Stimulated activated naive CD4-positive, alpha-beta T cell treated with Interleukin-2 at 50 U/mL for 16 hours (primary cell): Measurements from ENCODE around the gene PBX2.
"Not testable (repeated sequence)": the region's sequence is repeated elsewhere in the genome, so short reads cannot be mapped to it uniquely, and the experiment has no call there.

Experiments
- DNase-seq: peaks from one replicate; lab custom pipeline; 2025; lab: John Stamatoyannopoulos, UW

The PBX2 gene, protein sequence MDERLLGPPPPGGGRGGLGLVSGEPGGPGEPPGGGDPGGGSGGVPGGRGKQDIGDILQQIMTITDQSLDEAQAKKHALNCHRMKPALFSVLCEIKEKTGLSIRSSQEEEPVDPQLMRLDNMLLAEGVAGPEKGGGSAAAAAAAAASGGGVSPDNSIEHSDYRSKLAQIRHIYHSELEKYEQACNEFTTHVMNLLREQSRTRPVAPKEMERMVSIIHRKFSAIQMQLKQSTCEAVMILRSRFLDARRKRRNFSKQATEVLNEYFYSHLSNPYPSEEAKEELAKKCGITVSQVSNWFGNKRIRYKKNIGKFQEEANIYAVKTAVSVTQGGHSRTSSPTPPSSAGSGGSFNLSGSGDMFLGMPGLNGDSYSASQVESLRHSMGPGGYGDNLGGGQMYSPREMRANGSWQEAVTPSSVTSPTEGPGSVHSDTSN

DNA sequence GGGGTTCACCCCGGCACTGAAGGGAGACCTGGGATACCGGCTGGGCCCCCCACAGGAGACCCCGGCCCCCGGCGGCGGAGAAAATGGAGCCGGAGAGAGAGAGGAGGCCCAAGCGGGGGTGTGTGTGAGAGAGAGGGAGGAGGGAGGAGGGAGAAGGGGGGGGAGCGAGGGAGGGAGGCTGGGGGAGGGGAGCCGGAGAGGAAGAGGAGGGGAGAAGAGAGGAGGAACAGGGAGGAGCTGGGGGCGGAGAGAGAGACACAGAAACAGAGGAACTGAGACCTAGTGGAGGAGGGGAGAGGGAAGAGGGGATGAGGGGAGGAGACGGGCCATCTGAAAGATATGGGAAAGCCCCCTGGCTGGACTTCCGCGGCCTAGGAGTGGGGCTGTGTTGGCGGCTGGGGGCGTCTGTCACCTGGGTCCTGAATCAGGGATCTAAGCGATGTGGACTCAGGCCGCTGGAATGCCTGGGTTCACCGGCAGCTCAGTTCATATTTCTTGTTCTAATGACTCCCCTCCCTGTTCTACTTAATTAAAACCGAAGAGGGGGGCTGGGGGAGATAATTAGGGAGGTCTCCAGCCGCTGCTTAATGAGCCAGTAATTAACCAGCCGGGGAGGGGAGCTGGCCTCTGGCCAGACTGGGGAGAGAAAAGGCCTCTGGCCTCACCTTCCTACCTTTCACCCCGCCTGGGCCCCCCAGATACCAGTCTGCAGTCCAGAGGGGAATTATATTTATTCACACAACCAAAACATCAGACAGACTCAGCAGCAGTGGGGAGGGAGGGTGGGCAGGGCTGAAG, at the start of gene PBX2:
TSS of gene PBX2 (minus strand) at position 149 of the 798 bp plus-strand sequence. CDS start 287 bp downstream, outside the sequence.
- DNase-seq, result peak; percentile 83

DNA sequence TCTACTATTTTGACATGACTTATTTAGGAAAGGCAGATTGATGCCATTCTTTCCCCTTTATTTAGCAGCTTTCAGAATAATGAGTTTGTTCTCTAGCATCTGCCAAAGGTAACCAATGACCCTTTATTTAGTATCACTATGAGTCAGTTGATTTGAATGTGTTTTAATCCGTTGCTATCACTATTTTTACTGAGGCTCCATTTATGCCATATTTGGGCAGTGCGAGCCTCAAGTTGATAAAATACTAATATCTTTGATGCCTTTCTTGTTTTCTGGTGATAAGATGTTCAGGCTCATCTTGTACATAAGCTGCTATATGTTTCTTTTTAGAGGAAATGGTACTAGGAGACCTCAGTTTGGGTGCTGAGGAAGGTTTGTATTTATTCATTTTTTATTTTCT, 49.5 kb upstream of the PBX2 start:
- DNase-seq, result no peak

DNA sequence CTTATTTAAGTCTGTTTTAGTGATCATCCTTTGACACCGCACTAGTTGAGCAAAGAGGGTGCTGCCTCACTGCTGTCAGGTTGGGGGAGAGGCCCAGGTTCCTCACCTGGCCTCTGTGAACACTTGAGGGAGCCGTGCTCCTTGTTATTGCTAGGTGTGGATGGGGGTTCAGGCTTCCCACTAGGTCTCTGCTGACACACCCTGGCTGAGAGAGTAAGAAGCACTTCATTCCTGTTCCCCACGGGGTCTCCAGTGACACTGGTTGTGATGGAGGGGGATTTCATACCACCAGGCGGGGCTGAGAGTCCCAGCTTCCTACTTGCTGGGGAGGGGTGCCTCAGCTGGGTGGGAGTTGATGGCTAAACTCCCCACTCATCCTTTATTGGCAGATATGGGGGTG, 44.9 kb upstream of the PBX2 start:
- no peak for DNase-seq

DNA sequence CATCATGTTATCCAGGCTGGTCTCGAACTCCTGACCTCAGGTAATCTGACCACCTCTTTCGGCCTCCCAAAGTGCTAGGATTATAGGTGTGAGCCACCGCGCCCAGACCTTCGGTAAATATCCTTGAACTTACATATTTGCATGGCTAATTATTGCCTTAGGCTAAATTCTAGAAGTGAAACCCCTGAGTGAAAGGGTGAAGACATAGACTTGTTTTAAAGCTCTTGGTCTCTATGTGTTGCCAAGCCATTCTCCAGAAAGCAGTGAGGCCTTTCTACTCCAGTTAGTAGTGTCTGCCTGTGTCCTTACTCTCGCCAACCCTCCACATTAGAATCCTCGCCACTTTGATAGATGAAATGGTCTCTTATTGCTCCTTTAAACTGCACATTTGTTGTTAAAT, 36.4 kb upstream of the PBX2 start:
- no peak for DNase-seq

DNA sequence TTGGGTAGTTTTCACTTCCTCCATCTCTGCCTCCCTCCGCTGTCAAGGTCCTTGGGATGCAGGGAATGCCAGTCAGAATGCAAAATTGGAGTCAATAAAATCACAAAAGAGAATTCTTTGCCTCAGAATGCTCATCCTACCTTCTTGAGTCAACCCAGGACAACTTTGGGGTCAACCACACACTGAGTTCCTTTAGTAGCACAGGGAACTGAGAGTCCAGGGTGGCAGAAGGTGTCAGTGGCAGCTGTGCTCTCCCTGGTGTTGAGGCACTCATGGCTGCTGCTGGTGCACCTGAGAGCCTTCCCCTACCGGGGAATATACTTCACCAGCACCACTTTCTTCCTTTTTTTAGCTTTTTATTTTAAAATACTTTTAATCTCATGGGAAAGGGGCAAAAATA, 34.7 kb upstream of the PBX2 start:
- DNase-seq, result no peak

DNA sequence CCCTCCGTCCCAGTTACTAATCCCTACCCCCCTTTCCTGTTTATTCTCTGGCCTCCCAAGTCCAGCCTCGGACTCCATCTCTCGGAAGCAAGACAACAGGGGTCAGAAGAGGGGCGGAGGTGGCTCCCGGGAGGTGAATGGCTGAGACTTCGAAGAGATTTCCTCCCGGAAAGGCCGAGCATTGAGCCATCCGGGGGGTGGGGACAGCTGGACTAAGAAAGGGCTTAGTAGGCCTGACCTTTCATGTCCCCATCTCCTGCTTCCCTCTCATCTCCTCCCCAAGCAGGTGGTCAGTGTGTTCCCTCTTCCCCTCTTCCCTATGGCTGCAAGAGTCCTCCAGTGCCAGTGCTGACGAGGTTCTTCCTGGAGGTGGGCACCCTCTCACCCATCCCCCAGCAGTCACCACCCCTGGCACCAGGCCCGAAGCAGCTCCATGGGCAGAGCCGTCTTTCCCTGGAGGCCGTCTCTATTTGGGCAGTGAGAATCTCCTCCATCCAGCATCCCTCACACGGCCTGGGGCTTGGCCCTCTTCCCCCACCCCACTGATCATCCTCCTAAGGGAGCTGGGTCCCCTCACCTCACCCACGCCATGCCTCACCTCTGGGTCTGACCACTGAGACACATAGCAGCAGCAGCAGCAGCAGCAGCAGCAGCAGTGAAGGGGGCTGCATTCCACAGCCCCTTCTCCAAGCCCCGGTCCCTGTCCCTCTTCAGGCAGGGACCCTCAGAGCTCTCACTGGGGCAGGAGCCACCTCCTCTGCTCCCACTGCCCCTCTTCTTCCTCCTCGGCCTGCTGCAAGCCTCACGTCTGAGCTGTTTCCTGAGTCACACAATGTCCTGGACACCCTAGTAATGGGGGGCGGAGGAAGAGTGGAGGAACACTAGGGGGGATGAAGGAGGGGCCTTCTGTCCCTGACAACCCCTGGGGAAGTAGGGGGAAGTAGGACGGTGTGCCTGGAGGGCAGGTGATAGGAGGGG, 33.5 kb upstream of the PBX2 start, which contains the start of gene NOTCH4:
TSS of gene NOTCH4 (minus strand) at position 810 of the 978 bp plus-strand sequence. CDS start at position 671, 139 bp downstream.
- DNase-seq, result no peak

DNA sequence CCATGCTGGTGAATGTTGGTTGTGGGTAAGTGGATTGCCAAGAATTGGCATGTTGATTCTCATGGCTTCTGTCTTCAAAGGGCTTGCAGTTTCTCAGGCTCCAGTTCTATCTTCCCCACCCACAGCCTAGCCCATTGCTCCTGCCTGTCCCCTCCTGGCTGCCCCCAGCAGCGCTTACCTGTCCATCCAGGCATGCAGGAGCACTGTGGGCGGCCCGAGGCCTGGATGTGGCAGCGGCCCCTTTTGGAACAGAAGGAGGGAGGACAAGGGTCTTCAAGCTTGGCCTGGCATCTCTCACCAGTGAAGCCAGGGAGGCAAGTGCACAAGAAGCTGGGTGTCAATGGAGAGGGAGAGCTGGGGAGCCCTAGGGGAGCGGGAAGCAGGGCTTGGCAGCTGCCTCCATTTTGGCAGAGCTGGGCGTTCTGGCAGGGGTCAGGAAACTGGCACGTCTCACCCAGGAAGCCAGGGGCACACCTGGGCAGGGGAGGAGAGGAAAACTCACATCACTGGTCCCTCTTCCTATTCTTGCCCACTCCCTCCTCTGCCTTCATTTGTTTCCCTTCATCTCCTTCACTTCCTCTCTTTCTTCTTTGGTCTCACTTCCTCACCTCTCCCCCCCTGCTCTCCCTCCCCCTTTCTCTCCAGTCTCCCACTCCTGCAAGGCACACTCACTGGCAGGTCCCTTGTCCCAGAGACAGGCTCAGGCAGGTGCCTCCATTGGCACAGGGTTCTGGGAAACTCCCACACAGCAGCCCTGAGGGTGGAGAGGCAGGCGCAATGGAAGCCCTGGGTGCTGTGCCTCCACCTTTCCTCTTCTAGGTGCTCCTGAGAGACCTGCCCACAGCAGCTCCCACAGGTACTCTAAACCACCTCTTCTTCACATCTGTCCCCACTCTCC, 32.6 kb upstream of the PBX2 start:
- DNase-seq, result no peak

DNA sequence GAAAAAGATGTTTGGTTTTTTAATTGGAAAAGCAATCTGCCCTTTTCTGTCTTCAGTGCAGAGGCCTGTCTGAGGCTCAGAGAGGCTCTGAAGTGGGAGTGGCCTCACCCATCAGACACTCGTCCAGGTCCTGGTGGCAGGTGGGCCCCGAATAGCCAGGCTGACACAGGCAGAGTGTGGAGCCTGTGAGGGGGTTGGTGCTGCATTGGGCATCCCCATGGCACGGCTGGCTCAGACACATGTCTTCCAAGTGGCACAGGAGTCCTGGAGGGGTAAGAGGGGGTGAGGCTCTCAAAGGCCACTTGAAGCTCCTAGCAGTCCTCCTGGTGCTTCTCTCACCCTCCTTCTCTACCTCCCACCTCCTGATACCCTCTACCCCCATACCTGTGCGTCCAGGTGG, 30.0 kb upstream of the PBX2 start:
- no peak for DNase-seq

DNA sequence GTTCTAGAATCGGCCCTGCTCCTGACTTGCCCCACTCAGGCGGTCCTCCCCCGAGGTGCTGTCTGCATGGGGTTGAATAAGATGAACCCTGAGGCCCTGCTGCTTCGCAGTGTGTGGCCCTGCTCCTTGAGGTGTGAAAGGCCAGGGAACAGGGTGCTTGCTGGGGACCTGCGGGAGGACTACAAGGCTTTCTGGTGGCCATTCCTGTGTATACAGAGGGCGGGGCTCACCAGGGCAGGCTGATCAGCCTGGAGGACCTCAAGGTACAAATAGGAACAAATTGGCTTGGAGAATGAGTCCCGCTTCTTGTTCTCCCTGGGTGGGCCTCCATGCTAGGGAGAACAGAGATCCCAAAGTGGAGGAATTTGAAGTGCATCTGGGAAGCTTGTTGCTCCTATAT, 28.2 kb upstream of the PBX2 start:
- DNase-seq, result no peak

DNA sequence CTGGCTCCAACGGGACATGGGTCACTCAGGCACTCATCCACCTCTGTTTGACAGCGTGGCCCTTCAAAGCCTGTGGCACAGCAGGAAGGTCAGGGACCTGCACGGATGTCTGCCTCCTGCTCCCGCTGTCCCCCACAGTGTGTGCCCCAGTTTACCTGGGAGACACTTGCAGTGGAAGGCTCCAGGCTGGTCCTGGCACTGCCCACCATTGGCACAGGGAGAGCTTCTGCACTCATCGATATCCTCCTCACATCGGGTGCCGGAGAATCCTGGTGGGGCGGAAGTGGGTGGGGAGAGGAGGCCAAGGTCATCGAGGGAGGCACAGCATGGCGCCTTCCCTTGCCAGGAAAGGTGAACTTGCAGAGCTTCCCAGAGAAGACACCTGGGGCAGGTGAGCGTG, 27.0 kb upstream of the PBX2 start:
- no peak for DNase-seq

DNA sequence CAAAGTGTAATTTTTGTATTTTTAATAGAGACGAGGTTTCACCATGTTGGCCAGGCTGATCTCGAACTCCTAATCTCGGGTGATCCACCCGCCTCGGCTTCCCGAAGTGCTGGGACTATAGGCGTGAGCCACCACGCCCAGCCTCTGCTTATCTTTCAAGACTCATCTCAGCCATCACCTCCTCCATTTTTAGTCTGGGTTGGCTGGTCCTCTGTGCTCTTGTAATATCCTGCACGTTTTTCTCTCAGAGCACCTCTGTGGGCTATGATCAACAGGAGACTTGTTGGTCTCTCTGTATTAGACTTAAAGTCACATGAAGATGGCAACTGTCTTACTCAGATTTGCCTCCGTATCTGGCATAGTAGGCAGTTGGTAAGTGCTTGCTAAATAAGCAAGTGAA, 26.3 kb upstream of the PBX2 start:
- no peak for DNase-seq

DNA sequence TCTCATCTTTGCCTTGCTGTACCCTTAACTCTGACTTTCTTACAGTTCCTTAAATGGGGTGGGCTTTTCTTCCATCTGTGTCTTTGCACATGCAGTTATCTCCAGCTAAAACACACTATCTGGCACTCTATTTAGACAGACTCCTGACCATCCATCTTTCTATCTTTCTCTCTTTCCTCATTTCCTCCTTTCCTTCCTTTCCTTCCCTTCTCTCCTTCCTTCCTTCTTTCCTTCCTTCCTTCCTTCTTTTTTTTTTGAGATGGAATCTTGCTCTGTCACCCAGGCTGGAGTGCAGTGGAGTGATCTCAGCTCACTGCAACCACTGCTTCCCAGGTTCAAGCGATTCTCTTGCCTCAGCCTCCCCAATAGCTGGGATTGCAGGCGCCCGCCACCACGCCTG, 25.6 kb upstream of the PBX2 start:
- DNase-seq, result no peak

DNA sequence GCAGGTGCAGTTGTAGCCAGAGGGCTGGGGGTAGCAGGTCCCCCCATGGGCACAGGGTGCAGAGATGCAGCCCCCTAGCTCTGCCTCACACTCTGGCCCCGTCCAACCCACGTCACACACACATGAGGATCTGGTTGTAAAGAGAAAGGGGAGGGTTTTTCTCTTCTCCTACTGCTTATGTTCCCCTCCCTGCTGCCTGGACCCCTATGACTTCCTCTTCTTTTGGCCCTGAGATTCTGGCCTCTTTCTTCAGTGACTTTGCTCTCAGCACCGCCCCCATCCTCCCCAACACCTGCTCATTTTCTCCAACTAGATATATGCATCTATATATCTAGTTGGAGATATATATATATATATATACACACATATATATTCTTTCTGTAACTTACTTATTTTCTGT, 24.1 kb upstream of the PBX2 start:
- DNase-seq, result no peak

DNA sequence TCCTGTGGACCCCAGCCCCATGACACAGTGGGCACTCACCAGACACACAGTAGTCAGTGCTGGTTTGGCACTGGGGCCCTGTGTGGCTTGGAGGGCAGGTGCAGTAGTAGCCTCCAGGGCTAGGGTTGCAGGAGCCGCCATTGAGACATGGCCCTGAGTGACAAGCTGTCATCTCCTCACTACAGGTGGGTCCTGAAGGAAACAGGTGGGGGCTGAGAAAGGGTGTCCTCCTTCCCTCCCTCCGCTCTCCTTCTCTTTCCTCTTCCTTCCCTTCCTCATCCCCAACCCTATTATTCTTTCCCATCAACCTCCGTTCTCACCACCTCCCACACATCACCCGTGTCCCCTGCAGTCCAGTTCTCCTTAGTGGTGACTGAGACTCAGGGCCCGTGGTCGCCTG, 23.6 kb upstream of the PBX2 start:
- DNase-seq, result no peak

DNA sequence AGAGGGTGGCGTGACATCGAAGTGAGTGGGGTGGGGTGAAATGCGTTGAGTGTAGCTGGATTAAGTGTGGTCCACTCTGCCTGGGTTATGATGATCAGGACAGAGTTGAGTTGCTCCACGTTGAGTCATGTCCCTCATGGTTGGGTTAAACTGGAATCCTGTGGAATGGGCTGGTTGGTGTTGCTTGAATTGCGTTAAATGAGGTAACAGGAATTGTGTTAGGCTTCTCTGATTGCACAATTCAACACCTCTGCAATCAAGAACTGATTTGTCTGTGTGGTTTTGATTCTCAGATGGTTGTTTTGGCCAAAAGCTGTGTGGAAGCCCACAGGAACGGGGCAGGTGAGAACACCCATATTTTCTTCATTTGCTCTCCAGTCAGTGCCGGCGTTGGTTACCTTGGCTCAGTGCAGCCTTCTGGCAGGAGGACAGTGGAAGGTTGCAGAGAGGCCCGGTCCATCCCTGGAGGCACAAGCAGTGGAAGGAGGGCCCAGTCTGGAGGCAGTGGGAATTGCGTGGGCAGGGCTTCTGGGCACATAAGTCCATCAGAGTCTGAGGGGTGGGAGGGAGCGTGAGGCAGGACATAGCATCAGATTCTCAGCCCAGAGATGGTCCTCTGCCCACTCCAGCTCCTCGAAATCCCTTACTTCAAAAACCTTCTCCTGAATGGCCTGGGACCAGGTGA, 22.2 kb upstream of the PBX2 start:
- no peak for DNase-seq

DNA sequence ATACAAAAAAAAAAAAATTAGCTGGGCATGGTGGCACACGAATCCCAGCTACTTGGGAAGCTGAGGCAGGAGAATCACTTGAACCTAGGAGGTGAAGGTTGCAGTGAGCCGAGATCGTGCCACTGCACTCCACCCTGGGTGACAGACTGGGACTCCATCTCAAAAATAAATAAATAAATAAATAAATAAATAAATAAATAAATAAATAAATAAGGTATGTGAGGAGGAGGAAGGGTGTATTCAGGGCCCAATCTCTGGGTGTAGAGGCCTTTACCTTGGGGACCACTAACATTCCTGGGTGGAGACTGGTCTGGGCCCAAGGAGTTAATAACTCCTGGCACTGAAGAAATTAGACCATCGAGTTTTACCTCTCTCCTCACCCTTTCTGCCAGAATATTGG, 21.4 kb upstream of the PBX2 start:
- DNase-seq, result not testable (repeated sequence)

DNA sequence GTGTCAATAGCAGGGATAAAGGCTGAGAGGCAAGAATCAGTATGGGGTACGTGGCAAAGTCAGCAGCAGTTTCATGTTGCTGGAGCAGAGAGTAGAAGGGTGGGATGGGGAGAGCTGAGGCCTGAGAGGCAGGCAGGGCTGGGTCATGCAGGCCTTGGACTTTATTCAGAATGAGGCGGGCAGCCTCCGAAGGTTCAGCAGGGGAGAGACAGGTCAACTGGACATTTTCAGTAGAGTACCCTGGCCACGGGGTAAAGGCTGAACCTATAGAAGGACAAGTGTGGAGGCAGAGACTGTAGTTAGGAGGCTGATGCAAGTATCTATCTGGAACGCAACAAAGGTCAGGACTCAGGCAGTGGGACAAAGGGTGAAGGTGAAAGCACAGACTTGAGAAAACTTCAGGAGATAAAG, 20.2 kb upstream of the PBX2 start:
- no peak for DNase-seq

DNA sequence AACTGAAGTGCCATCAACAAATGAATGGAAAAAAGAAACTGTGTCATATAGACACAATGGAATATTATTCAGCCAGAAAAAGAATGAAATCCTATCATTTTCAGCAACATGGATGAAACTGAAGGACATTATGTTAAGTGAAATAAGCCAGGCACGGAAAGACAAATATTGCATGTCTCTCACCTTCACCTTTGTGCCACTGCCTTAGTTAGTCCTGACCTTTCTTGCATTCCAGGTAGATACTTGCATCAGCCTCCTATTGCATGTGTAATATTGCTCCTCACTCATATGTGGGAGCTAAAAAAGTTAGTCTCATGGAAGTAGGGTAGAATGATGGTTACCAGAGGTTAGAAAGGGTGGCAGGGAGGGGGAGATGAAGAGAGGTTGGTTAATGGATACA, 19.0 kb upstream of the PBX2 start:
- no peak for DNase-seq

DNA sequence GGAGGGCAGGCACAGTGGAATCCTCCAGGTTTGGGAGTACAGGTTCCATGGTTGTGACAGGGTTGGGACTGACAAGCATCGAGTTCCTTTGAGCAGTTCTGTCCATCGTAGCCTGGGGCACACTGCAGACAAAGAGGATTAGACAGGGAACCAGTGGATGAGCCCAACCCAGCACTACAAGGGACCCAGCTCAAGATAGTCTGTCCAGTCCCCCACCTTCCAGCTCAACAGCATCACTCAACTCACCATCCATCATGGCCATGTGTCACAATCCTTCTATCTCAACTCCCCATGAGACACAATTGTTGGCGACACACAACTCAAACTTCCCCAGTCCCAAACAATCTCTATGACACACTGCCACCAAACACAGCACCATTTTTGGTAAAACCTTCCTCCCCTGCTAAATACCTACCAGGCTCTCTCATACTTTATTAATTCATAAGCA, 14.3 kb upstream of the PBX2 start:
- no peak for DNase-seq
